Activated CD4-positive, alpha-beta T cell treated with anti-CD3 and anti-CD28 coated beads, Interleukin-2, amount 10 ng/mL, durations not matched to agents 7 days and 5 days (primary cell): ENCODE measurements around the gene HS3ST3B1. TPM values are rescaled to one million over a fixed set of nuclear protein-coding genes. Genes with fewer than 3 reads are reported as not detected.
A peak's percentile ranks its signal among the peaks of the same experiment; 100 is the strongest.

Experiments
- CTCF ChIA-PET: fragments of 350-600 bp; sonication (Branson Sonifier 250); formaldehyde crosslinking; loops from one replicate; lab custom pipeline; 2021; ENCODE audit warnings: antibody characterized with exemption; lab: Charles Lee
- POLR2A ChIA-PET: fragments of 350-600 bp; sonication (Branson Sonifier 250); formaldehyde crosslinking; loops from one replicate; lab custom pipeline; 2021; ENCODE audit warnings: antibody characterized with exemption; lab: Charles Lee
- DNase-seq: peaks from one replicate; pipeline ENCODE4 v3.0.0-alpha.2; 2020
- H3K27ac Mint-ChIP-seq: one replicate; pipeline ENCODE4 v1.8.0; 2021; ENCODE audit warnings: mild to moderate bottlenecking, moderate library complexity, mixed read lengths
- H3K27me3 Mint-ChIP-seq: one replicate; pipeline ENCODE4 v1.8.0; 2021; ENCODE audit warnings: mixed read lengths
- H3K36me3 Mint-ChIP-seq: one replicate; pipeline ENCODE4 v1.8.0; 2021; ENCODE audit warnings: low read depth, mixed read lengths
- H3K4me1 Mint-ChIP-seq: one replicate; pipeline ENCODE4 v1.8.0; 2021; ENCODE audit warnings: mixed read lengths
- H3K4me3 Mint-ChIP-seq: one replicate; pipeline ENCODE4 v1.8.0; 2021; ENCODE audit warnings: mild to moderate bottlenecking, moderate library complexity, mixed read lengths
- H3K9me3 Mint-ChIP-seq: one replicate; pipeline ENCODE4 v1.8.0; 2021; ENCODE audit warnings: mixed read lengths
- total RNA-seq, 2 experiments: library from RNA; stranded (reverse); gene quantifications; one replicate each; pipeline ENCODE4 v1.2.3, GENCODE V29; 2021

The HS3ST3B1 gene
- total RNA-seq, 2 experiments from 2014 or later: 11.5 to 11.9 TPM

DNA sequence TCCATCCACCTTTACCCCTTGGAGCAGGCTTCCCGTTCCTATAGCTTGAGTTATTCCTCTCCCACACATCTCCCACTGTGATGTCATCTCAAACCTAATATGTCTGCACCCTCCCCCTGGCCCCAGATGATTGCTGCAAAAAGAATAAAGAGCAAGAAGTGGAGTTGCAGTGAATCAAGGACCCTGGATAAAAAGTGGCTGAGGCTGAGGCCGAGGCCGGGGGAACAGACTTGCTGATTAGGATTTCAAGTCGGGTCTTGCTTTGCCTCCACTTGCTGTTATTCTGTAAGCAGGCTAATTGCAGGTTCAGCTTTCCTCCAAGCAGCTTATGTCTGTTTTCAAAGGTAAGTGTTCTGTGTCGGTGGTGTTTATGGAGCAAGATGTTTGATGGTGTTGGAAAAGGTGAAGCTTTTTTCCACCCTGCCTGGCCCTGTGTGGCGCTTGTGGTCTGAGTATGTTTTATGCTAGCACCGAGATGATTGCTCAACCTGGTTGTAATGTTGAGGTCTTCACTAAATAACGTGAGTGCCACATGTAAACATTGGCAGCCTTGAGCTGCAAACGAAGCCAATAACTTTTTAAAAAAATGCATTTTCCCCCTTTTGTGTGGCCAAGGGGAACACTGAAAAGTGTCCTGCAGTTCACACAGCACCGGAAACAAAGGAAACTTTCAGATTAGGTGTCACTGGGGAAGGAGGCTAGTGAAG, 15.4 kb downstream of the HS3ST3B1 start:
- ChIA-PET CTCF (interaction anchor here (1.8 to 3.6 kb wide), 3 partner anchors 11 to 14 kb away, joined by 4 to 18 read pairs (median 5); partner anchors contain the start of gene HS3ST3B1), POLR2A (no interaction called here)
- Mint-ChIP-seq H3K4me1 (peaks cover 38% of the 10 kb centered on the region), H3K9me3 (peaks cover 3% of the 10 kb centered on the region), H3K27me3 (no peaks in the 10 kb centered on the region), H3K27ac (no peak overlapping the region), H3K4me3 (no peak overlapping the region), H3K36me3 (peaks cover 16% of the 10 kb centered on the region)
- no peak for DNase-seq

DNA sequence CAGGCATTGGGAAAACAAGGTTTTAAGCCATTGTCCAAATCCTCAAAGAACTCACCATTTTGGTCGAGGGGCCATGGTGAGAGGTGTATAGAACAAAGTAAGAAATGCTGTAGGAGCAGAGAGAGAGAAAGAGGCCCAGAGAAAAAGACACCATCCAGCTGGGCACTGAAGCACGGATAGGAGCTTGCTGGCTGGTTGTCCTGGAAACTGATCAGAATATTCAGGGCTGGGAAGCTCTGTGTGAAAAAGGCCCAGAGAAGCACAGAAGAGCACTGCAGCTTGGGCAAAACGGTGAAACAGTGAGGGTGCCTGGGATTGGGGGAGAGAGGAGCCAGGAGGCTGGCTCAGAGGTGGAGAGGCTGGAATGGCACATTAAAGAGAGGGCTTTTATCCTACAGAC, 16.5 kb downstream of the HS3ST3B1 start:
- peaks cover 3% of the 10 kb centered on the region for H3K9me3 Mint-ChIP-seq
- ChIA-PET POLR2A (no interaction called here), CTCF (interaction anchor here (0.8 to 3.6 kb wide), 4 partner anchors 12 to 583 kb away, joined by 3 to 18 read pairs (median 4); partner anchors contain the start of gene HS3ST3B1)
- DNase-seq: no peak
- H3K27ac Mint-ChIP-seq: no peak overlapping the region
- H3K4me3 Mint-ChIP-seq: no peak overlapping the region
- H3K27me3 Mint-ChIP-seq: no peaks in the 10 kb centered on the region
- H3K4me1 Mint-ChIP-seq: peaks cover 44% of the 10 kb centered on the region
- peaks cover 13% of the 10 kb centered on the region for H3K36me3 Mint-ChIP-seq

DNA sequence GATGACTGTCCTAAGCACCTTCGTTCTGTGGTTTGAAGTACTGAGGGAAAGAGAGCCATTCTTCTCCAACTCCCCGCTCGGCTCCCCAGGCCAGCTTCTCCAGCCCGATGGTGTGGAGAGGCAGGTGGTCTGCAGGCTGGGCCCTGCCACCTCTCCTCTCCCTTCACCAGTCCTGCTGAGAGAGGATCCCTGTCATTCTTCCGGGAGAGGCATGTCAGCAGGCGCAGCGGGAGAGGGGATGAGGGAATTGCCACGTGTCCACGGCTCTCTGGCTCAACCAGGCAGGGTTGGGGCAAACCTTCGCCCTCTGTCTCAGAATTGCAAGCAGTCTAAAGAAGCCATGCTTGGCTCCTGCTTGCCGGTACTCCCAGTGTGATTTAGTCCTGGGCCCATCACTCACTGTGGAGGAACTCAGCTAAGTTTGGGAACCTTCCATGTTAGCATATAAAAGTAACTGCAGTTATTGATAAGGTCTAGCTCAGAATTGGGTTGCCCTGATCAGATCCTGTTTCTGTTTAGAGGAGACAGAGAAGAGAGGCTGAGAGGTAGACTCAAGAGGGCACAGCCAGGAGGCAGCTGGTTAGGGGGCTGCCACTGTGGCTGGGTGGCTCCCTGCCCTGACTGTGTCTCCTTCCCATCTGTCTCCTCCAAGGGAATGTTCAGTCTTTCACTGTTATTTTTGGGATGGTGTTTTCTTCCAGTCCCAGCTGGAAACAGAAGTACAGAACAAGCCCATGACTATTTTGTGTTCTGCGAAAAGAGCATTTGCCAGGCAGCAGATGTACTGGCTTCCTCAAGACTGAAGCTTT, 17.4 kb downstream of the HS3ST3B1 start:
- Mint-ChIP-seq H3K27me3 (no peaks in the 10 kb centered on the region), H3K36me3 (peaks cover 7% of the 10 kb centered on the region), H3K4me1 (peaks cover 44% of the 10 kb centered on the region), H3K9me3 (peaks cover 3% of the 10 kb centered on the region), H3K4me3 (no peak overlapping the region), H3K27ac (no peak overlapping the region)
- no peak for DNase-seq
- CTCF ChIA-PET: interaction anchor here (0.6 to 3.6 kb wide), 5 partner anchors 12 to 16 kb away, joined by 3 to 18 read pairs (median 5); partner anchors contain the start of gene HS3ST3B1
- POLR2A ChIA-PET: no interaction called here

DNA sequence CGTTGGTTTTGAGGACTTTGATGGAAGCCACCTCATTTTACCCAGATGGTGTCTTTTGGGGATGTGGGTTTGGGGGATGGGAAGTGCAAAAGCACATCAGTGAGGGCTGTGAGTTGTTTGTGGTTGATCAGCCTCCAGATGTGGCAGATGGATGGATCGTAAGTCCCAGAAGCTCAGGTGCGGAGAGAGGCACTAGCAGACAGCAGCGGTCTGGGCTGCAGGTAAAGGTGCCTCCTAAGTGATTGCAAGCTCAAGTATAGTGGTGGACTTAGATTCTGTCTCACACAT, 18.0 kb downstream of the HS3ST3B1 start:
- H3K36me3 Mint-ChIP-seq: peaks cover 5% of the 10 kb centered on the region
- ChIA-PET CTCF (interaction anchor here (0.6 to 3.6 kb wide), 4 partner anchors 11 to 17 kb away, joined by 3 to 18 read pairs (median 4); partner anchors contain the start of gene HS3ST3B1), POLR2A (no interaction called here)
- peak; percentile 34 for DNase-seq
- H3K27me3 Mint-ChIP-seq: no peaks in the 10 kb centered on the region
- H3K9me3 Mint-ChIP-seq: peaks cover 3% of the 10 kb centered on the region
- H3K4me1 Mint-ChIP-seq: peaks cover 44% of the 10 kb centered on the region
- H3K27ac Mint-ChIP-seq: no peak overlapping the region
- H3K4me3 Mint-ChIP-seq: no peak overlapping the region

DNA sequence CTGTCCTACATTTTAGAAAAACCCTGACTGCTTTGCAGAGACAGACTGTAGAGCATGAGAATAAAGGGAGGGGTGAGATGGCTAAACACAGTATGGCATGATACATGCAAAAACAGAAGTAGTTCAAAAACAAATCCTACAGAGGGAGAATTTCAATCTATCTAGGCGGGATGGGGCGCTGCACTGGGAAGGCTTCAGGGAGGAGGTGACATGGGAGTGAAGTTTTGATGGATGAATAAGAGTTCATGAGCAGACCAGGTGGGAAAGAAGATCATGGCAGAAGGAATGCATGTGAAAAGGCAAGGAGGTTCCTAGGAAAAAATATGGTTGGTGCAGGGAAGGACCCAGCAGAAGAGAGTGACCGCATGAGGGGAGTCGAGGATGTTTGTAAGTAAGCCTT, 19.2 kb downstream of the HS3ST3B1 start:
- ChIA-PET CTCF (no interaction called here), POLR2A (no interaction called here)
- no peak for DNase-seq
- H3K4me1 Mint-ChIP-seq: peaks cover 44% of the 10 kb centered on the region
- H3K36me3 Mint-ChIP-seq: peaks cover 3% of the 10 kb centered on the region
- H3K27ac Mint-ChIP-seq: no peak overlapping the region
- no peak overlapping the region for H3K4me3 Mint-ChIP-seq
- H3K9me3 Mint-ChIP-seq: peaks cover 3% of the 10 kb centered on the region
- H3K27me3 Mint-ChIP-seq: no peaks in the 10 kb centered on the region

DNA sequence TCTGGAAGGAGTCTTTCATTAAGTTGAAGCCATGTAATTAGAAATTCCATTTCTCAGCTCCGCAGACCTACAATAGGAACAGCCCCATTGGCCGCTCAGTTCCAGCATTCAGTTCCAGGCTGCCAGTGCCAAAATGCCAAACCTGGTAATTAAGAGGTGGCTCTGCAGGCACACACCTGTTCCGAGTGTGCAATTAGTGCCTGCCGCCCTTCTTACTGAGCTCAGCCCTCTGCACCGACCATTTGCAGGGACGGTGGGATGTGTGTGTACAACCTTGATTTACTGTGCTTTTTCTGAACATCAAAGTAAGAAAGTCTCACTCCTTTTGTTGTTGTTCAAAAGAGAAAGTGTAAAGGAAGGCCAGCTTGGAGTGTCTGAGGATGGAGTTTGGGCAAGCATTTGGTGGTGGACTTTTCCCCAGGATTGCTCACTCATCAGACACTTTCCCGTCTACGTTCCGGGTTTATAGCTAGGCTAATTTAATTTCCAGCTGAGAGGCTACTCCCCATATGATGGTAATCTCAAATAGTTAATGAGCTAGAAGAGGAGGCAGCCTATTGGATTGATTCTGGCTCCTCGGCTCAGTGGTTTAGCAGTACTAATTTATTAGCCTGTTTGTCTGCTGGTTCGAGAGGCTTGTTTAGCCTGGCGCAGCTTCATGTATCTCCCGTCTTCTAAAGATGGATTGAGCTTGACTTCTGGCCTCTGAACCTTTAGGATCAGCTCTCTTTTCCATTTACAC, 20.0 kb downstream of the HS3ST3B1 start:
- POLR2A ChIA-PET: no interaction called here
- H3K27me3 Mint-ChIP-seq: no peaks in the 10 kb centered on the region
- H3K4me3 Mint-ChIP-seq: no peak overlapping the region
- no peak for DNase-seq
- peaks cover 44% of the 10 kb centered on the region for H3K4me1 Mint-ChIP-seq
- no peak overlapping the region for H3K27ac Mint-ChIP-seq
- CTCF ChIA-PET: interaction anchor here (0.8 kb wide), 1 partner anchor 10 kb away, joined by 3 read pairs; no protein-coding TSS in a partner anchor
- H3K9me3 Mint-ChIP-seq: peaks cover 3% of the 10 kb centered on the region
- H3K36me3 Mint-ChIP-seq: peaks cover 3% of the 10 kb centered on the region

DNA sequence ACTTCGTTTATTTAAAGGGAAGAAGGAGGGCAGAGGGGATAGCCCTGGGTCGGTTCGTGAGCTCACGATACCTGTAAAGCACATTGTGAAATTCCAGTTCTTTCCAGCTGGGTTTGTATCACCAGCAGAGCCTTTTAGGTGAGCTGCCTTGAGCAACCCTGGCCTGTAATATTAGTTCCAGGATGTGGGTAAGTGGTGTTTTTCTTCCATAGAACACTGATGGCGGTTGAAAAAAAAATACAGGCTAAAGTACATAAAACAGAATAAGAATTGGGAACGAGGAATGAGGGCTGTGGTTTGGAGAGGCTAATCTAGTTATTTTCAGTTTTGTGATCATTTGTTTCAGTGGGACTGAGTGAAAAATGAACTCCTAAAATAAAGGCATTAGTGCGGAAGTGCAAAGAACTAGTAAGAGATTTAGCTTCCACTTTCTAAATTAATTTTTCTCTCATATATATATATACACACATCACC, 20.6 kb downstream of the HS3ST3B1 start:
- POLR2A ChIA-PET: no interaction called here
- Mint-ChIP-seq H3K27me3 (no peaks in the 10 kb centered on the region), H3K27ac (peak overlapping the region; percentile 32), H3K4me1 (peaks cover 44% of the 10 kb centered on the region), H3K4me3 (no peak overlapping the region), H3K36me3 (peaks cover 3% of the 10 kb centered on the region), H3K9me3 (peaks cover 3% of the 10 kb centered on the region)
- no peak for DNase-seq
- CTCF ChIA-PET: interaction anchor here (0.8 kb wide), 1 partner anchor 9 kb away, joined by 3 read pairs; no protein-coding TSS in a partner anchor

DNA sequence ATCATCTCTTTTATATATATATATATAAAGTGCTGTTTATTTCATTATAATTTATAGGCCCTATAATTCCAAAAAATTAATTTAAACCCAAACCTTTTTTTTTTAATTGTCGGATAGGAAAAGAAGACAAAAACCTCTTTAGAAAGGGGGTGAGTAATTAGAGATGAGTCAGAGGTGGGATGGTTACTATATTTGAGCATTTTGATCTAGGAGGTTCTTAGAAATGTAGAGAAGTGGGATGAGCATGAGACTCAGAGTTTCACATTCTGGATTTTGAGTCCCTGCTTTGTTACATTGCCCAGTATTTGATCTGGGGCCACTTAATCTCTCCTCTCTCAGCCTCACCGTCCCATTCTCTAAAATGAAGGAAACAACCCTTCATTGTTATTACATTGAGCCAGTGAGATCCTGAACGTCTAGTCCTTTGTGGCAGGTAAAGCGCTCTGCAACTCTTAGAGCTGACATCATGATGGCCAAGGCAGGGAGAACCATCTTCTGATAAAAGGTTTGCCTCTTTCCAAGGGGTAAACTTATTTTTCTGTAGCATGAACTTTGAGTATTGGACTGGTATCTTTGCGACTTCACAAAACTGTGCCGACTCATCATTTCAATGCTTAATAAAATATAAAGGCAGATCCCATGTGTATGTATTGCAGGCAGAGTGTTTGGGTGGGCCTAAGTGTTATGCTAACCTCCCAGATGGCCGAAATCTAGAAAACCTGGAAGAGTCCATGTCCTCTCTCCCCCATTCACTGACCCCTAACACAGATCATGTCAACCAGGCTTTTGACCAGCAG, 21.3 kb downstream of the HS3ST3B1 start:
- no peak for DNase-seq
- H3K27ac Mint-ChIP-seq: no peak overlapping the region
- peaks cover 6% of the 10 kb centered on the region for H3K36me3 Mint-ChIP-seq
- no peaks in the 10 kb centered on the region for H3K27me3 Mint-ChIP-seq
- peaks cover 43% of the 10 kb centered on the region for H3K4me1 Mint-ChIP-seq
- H3K9me3 Mint-ChIP-seq: peaks cover 3% of the 10 kb centered on the region
- POLR2A ChIA-PET: no interaction called here
- CTCF ChIA-PET: interaction anchor here (0.8 kb wide), 1 partner anchor 8 kb away, joined by 3 read pairs; no protein-coding TSS in a partner anchor
- H3K4me3 Mint-ChIP-seq: no peak overlapping the region

DNA sequence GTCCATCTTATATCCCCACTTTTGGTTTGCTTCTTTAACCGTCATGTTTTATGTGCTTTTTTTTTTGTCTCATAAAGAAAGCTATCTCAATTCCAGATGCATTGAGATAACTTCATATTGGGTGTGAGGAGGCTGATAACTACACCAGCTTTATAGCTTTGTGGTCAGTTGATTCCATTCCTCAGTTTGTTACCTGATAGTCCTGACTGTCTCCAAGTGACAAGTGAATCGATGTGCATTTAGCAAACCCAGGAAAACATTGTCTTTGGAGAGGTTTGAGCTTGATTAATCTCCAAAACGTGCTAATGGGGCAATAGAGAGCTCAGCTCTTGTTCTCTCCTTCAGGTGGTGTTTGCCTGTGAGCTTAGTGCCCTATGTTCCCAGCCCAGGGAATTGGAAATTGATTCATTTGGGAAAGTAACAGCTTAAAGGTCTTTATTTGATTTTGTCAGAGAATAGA, 22.7 kb downstream of the HS3ST3B1 start:
- Mint-ChIP-seq H3K27me3 (no peaks in the 10 kb centered on the region), H3K4me3 (no peak overlapping the region), H3K4me1 (peaks cover 30% of the 10 kb centered on the region), H3K27ac (no peak overlapping the region), H3K9me3 (peaks cover 3% of the 10 kb centered on the region), H3K36me3 (peaks cover 5% of the 10 kb centered on the region)
- ChIA-PET POLR2A (interaction anchor here (0.6 kb wide), 1 partner anchor 37 kb away, joined by 6 read pairs; no protein-coding TSS in a partner anchor), CTCF (no interaction called here)
- DNase-seq: no peak

DNA sequence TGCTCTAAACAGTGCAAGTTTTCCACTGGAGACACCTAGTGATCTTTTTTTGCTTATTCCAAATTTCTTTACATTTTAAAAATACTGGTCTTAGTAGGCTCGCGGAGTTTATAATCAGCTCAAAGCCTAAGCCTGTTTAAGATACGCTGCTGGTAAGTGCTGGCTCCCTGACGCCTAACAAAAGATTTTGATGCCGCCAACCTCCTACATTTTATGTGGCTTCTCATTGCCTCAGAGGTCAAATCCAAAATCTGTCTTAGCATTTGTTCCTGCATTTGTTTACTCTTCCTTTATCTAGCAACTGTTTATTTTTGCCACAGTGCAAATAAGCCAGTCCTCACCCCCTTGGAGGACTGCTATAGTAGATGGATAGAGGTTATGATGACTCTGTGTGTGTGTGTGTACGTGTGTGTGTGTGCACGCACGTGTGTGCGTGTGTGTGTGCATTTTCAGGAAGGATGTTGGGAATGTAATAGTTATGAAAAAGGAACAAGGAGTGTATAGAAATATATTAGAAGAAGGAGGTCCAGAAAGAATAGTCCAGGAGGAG, 24.8 kb downstream of the HS3ST3B1 start:
- CTCF ChIA-PET: no interaction called here
- H3K27ac Mint-ChIP-seq: no peak overlapping the region
- H3K36me3 Mint-ChIP-seq: peaks cover 5% of the 10 kb centered on the region
- H3K4me1 Mint-ChIP-seq: peaks cover 33% of the 10 kb centered on the region
- H3K27me3 Mint-ChIP-seq: no peaks in the 10 kb centered on the region
- POLR2A ChIA-PET: no interaction called here
- H3K9me3 Mint-ChIP-seq: no peaks in the 10 kb centered on the region
- no peak for DNase-seq
- H3K4me3 Mint-ChIP-seq: no peak overlapping the region

DNA sequence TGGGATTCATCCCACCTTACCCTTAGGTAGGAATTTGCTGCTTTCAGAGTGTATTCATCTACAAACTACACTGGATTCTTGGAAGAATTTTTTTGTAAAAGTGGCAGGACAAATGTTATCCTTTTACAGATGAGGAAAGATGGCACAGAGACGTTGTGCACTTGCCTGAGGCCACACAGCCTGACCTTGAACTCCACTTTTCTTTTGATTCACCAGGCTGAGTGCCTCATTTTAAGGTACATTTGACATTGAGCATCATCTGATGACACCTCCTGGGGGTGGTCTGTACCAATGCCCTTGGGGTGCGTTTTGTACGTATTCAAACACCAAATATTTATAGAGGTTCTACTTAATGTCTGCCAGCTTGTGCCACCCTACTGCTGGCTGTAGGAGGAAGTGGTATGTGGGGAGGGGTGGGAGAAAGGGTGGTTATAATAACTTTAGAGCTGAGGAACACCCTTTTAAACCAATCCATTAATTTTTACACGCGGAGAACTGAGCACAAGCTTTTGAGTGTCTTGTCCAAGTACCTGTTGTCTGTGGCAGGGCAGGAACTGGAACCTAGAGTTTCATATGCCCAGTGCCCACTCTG, 29.1 kb downstream of the HS3ST3B1 start:
- peaks cover 5% of the 10 kb centered on the region for H3K36me3 Mint-ChIP-seq
- CTCF ChIA-PET: interaction anchor here (0.9 to 1.7 kb wide), 2 partner anchors 8 to 13 kb away, joined by 3 to 5 read pairs; no protein-coding TSS in a partner anchor
- POLR2A ChIA-PET: no interaction called here
- no peaks in the 10 kb centered on the region for H3K9me3 Mint-ChIP-seq
- no peak overlapping the region for H3K4me3 Mint-ChIP-seq
- H3K27me3 Mint-ChIP-seq: no peaks in the 10 kb centered on the region
- no peak overlapping the region for H3K27ac Mint-ChIP-seq
- DNase-seq: no peak
- peaks cover 44% of the 10 kb centered on the region for H3K4me1 Mint-ChIP-seq
